CD4-positive, alpha-beta memory T cell (primary cell): Measurements from ENCODE around the gene CCDC178. TPM values are rescaled to one million over a fixed set of nuclear protein-coding genes. Genes with fewer than 3 reads are reported as not detected.

Source experiments
- CTCF ChIA-PET: fragments of 350-600 bp; sonication (Branson Sonifier 250); formaldehyde crosslinking; loops from one replicate; lab custom pipeline; 2021; ENCODE audit warnings: inconsistent platforms; ENCODE audit not compliant: partially characterized antibody; lab: Charles Lee
- POLR2A ChIA-PET: fragments of 350-600 bp; sonication (Branson Sonifier 250); formaldehyde crosslinking; loops from one replicate; lab custom pipeline; 2021; ENCODE audit not compliant: partially characterized antibody; lab: Charles Lee
- DNase-seq, 5 donors: peaks; one replicate each; pipeline versions ENCODE4 v3.0.0 to v3.0.0-alpha.2; 2020 to 2022; ENCODE audit warnings: mixed read lengths in 1 of 5
- H3K27ac ChIP-seq: one replicate; pipeline ENCODE4 v1.7.0; 2013; ENCODE audit warnings: low read depth, low read length
- H3K27me3 ChIP-seq: 2 replicates; pipeline ENCODE4 v1.7.0; 2013; ENCODE audit warnings: mild to moderate bottlenecking, low read length, moderate library complexity; ENCODE audit not compliant: insufficient read depth
- H3K36me3 ChIP-seq: 2 replicates; pipeline ENCODE4 v1.7.0; 2013; ENCODE audit warnings: mild to moderate bottlenecking, low read length, moderate library complexity; ENCODE audit not compliant: insufficient read depth
- H3K4me1 ChIP-seq: 2 replicates; pipeline ENCODE4 v1.7.0; 2013; ENCODE audit warnings: mild to moderate bottlenecking, low read length, moderate library complexity; ENCODE audit not compliant: insufficient read depth
- H3K4me3 ChIP-seq, 2 donors: one replicate each; pipeline ENCODE4 v1.7.0; 2013; ENCODE audit warnings: low read length in 2 of 2, mild to moderate bottlenecking in 1 of 2
- H3K9me3 ChIP-seq, 2 donors: one replicate each; pipeline ENCODE4 v1.7.0; 2013; ENCODE audit warnings: low read length in 2 of 2, control low read depth in 1 of 2; ENCODE audit not compliant: control insufficient read depth in 1 of 2
- H3K27ac Mint-ChIP-seq, 7 donors: one replicate each; pipeline ENCODE4 v1.8.0; 2020 to 2021; ENCODE audit warnings: mixed read lengths in 7 of 7, mild to moderate bottlenecking in 6 of 7, inconsistent platforms in 3 of 7, moderate library complexity in 3 of 7
- H3K27me3 Mint-ChIP-seq, 2 donors: one replicate each; pipeline ENCODE4 v1.8.0; 2020 to 2021; ENCODE audit warnings: mixed read lengths in 2 of 2
- H3K36me3 Mint-ChIP-seq, 2 donors: one replicate each; pipeline ENCODE4 v1.8.0; 2020 to 2021; ENCODE audit warnings: mixed read lengths in 2 of 2, inconsistent platforms in 1 of 2, mild to moderate bottlenecking in 1 of 2
- H3K4me1 Mint-ChIP-seq, 4 donors: one replicate each; pipeline ENCODE4 v1.8.0; 2020 to 2021; ENCODE audit warnings: mixed read lengths in 4 of 4, mild to moderate bottlenecking in 1 of 4
- H3K4me3 Mint-ChIP-seq, 8 donors: one replicate each; pipeline ENCODE4 v1.8.0; 2020 to 2021; ENCODE audit warnings: mixed read lengths in 8 of 8, mild to moderate bottlenecking in 7 of 8, moderate library complexity in 6 of 8, inconsistent platforms in 3 of 8
- H3K9me3 Mint-ChIP-seq, 8 donors: one replicate each; pipeline ENCODE4 v1.8.0; 2020 to 2021; ENCODE audit warnings: mixed read lengths in 8 of 8, mild to moderate bottlenecking in 5 of 8, inconsistent platforms in 3 of 8, moderate library complexity in 1 of 8
- intact Hi-C: fragments of 100-400 bp; cut with micrococcal nuclease; formaldehyde crosslinking; loops from one replicate; pipeline ENCODE4 v1.15.1; 2023
- polyA plus RNA-seq, 2 donors: library from polyadenylated mRNA; unstranded; fragments of 300-500 nt; fragmentation: Illumina TruSeq; gene quantifications; one replicate each; pipeline ENCODE4 v1.2.3, GENCODE V29; 2021
- total RNA-seq, 2 experiments: library from RNA; stranded (reverse); gene quantifications; one replicate each; pipeline ENCODE4 v1.2.3, GENCODE V29; 2021

Gene CCDC178
- total RNA-seq (not detected), polyA plus RNA-seq (not detected)

- Histone ChIP-seq H3K9me3 (no peaks in the 10 kb centered on the region), H3K4me1 (no peaks in the 10 kb centered on the region), H3K4me3 (no peak within 1 kb of the TSS), H3K27ac (no peak within 1 kb of the TSS), H3K36me3 (no peaks in the 10 kb centered on the region), H3K27me3 (no peaks in the 10 kb centered on the region)
- intact Hi-C loops: no loop called here
- H3K9me3 Mint-ChIP-seq: peaks cover 0 to 20% (median 8%) of the 10 kb centered on the region in 8 donors
- CTCF ChIA-PET: no interaction called here
- no peak within 1 kb of the TSS for H3K4me3 Mint-ChIP-seq
- DNase-seq: no peak
- H3K27ac Mint-ChIP-seq: no peak within 1 kb of the TSS
- peaks cover 0 to 3% (median 0%) of the 10 kb centered on the region in 4 donors for H3K4me1 Mint-ChIP-seq
- POLR2A ChIA-PET: no interaction called here
- no peaks in the 10 kb centered on the region for H3K36me3 Mint-ChIP-seq
- H3K27me3 Mint-ChIP-seq: peaks cover 3 to 5% of the 10 kb centered on the region in 2 donors
Measured at GRCh38 chr18:33440060-33441043, at the start of gene CCDC178. TSS of gene CCDC178 (minus strand) at chr18:33440721. CDS start at chr18:33412088, 28,633 bp downstream.

GRCh38 chr18:33483908-33484307 lies 43.4 kb upstream of the CCDC178 start:
- Histone ChIP-seq H3K27ac (no peak overlapping the region), H3K27me3 (no peaks in the 10 kb centered on the region), H3K36me3 (no peaks in the 10 kb centered on the region), H3K9me3 (peaks cover 2 to 4% of the 10 kb centered on the region in 2 donors), H3K4me1 (no peaks in the 10 kb centered on the region), H3K4me3 (no peak overlapping the region)
- Mint-ChIP-seq H3K9me3 (peaks cover 0 to 13% (median 6%) of the 10 kb centered on the region in 8 donors), H3K4me1 (no peaks in the 10 kb centered on the region), H3K27me3 (no peaks in the 10 kb centered on the region), H3K4me3 (no peak overlapping the region), H3K27ac (no peak overlapping the region), H3K36me3 (no peaks in the 10 kb centered on the region)
- intact Hi-C loops: no loop called here
- DNase-seq: no peak
- ChIA-PET CTCF (no interaction called here), POLR2A (no interaction called here)

- no peak overlapping the region for H3K4me3 Mint-ChIP-seq
- POLR2A ChIA-PET: no interaction called here
Measured at GRCh38 chr18:33472509-33472908, 32.0 kb upstream of the CCDC178 start.

GRCh38 chr18:33470216-33470615 lies 29.7 kb upstream of the CCDC178 start:
- no peaks in the 10 kb centered on the region for H3K36me3 Mint-ChIP-seq
- intact Hi-C loops: no loop called here
- Histone ChIP-seq H3K9me3 (no peaks in the 10 kb centered on the region), H3K4me1 (no peaks in the 10 kb centered on the region), H3K27me3 (no peaks in the 10 kb centered on the region), H3K27ac (no peak overlapping the region), H3K36me3 (no peaks in the 10 kb centered on the region), H3K4me3 (no peak overlapping the region)
- POLR2A ChIA-PET: no interaction called here
- H3K9me3 Mint-ChIP-seq: peaks cover 1 to 11% (median 5%) of the 10 kb centered on the region in 8 donors
- H3K4me3 Mint-ChIP-seq: no peak overlapping the region
- CTCF ChIA-PET: interaction anchor here (1.0 kb wide), 1 partner anchor 17 kb away, joined by 3 read pairs; no protein-coding TSS in a partner anchor
- H3K27ac Mint-ChIP-seq: no peak overlapping the region
- no peak for DNase-seq
- no peaks in the 10 kb centered on the region for H3K27me3 Mint-ChIP-seq
- H3K4me1 Mint-ChIP-seq: no peaks in the 10 kb centered on the region

More at GRCh38 chr18:33472509-33472908, 32.0 kb upstream of the CCDC178 start:
- H3K9me3 ChIP-seq: no peaks in the 10 kb centered on the region
- H3K36me3 ChIP-seq: no peaks in the 10 kb centered on the region
- no peak overlapping the region for H3K4me3 ChIP-seq
- no peak overlapping the region for H3K27ac ChIP-seq
- CTCF ChIA-PET: no interaction called here
- DNase-seq: no peak
- intact Hi-C loops: no loop called here
- no peaks in the 10 kb centered on the region for H3K27me3 Mint-ChIP-seq
- H3K27me3 ChIP-seq: no peaks in the 10 kb centered on the region
- no peaks in the 10 kb centered on the region for H3K4me1 Mint-ChIP-seq
- no peaks in the 10 kb centered on the region for H3K4me1 ChIP-seq
- no peaks in the 10 kb centered on the region for H3K36me3 Mint-ChIP-seq
- no peak overlapping the region for H3K27ac Mint-ChIP-seq
- peaks cover 0 to 8% (median 5%) of the 10 kb centered on the region in 8 donors for H3K9me3 Mint-ChIP-seq

- no peak overlapping the region for H3K27ac Mint-ChIP-seq
- H3K36me3 ChIP-seq: no peaks in the 10 kb centered on the region
- H3K4me3 Mint-ChIP-seq: no peak overlapping the region
- no peaks in the 10 kb centered on the region for H3K4me1 ChIP-seq
- H3K27ac ChIP-seq: no peak overlapping the region
- no peaks in the 10 kb centered on the region for H3K27me3 Mint-ChIP-seq
- no peaks in the 10 kb centered on the region for H3K9me3 ChIP-seq
- H3K27me3 ChIP-seq: no peaks in the 10 kb centered on the region
- H3K4me1 Mint-ChIP-seq: no peaks in the 10 kb centered on the region
- CTCF ChIA-PET: interaction anchor here (1.0 kb wide), 1 partner anchor 17 kb away, joined by 3 read pairs; no protein-coding TSS in a partner anchor
- DNase-seq: no peak
- H3K4me3 ChIP-seq: no peak overlapping the region
- intact Hi-C loops: no loop called here
- peaks cover 2 to 12% (median 5%) of the 10 kb centered on the region in 8 donors for H3K9me3 Mint-ChIP-seq
- POLR2A ChIA-PET: no interaction called here
- H3K36me3 Mint-ChIP-seq: no peaks in the 10 kb centered on the region
Measured at GRCh38 chr18:33469699-33470098, 29.2 kb upstream of the CCDC178 start.

GRCh38 chr18:33467531-33467930 lies 27.0 kb upstream of the CCDC178 start:
- Histone ChIP-seq H3K27me3 (no peaks in the 10 kb centered on the region), H3K27ac (no peak overlapping the region), H3K36me3 (no peaks in the 10 kb centered on the region), H3K4me3 (no peak overlapping the region), H3K9me3 (no peaks in the 10 kb centered on the region), H3K4me1 (no peaks in the 10 kb centered on the region)
- intact Hi-C loops: no loop called here
- no peaks in the 10 kb centered on the region for H3K27me3 Mint-ChIP-seq
- no peak overlapping the region for H3K4me3 Mint-ChIP-seq
- no peak for DNase-seq
- no peaks in the 10 kb centered on the region for H3K4me1 Mint-ChIP-seq
- POLR2A ChIA-PET: no interaction called here
- H3K27ac Mint-ChIP-seq: no peak overlapping the region
- CTCF ChIA-PET: no interaction called here
- no peaks in the 10 kb centered on the region for H3K36me3 Mint-ChIP-seq
- H3K9me3 Mint-ChIP-seq: peaks cover 2 to 12% (median 5%) of the 10 kb centered on the region in 8 donors

- intact Hi-C loops: no loop called here
- no peak overlapping the region for H3K4me3 Mint-ChIP-seq
- DNase-seq: no peak
- peaks cover 2 to 17% (median 7%) of the 10 kb centered on the region in 8 donors for H3K9me3 Mint-ChIP-seq
- Histone ChIP-seq H3K27ac (no peak overlapping the region), H3K4me1 (no peaks in the 10 kb centered on the region), H3K9me3 (no peaks in the 10 kb centered on the region), H3K27me3 (no peaks in the 10 kb centered on the region), H3K4me3 (no peak overlapping the region), H3K36me3 (no peaks in the 10 kb centered on the region)
- H3K4me1 Mint-ChIP-seq: no peaks in the 10 kb centered on the region
- no peaks in the 10 kb centered on the region for H3K36me3 Mint-ChIP-seq
- ChIA-PET POLR2A (no interaction called here), CTCF (no interaction called here)
- H3K27me3 Mint-ChIP-seq: no peaks in the 10 kb centered on the region
- H3K27ac Mint-ChIP-seq: no peak overlapping the region
Measured at GRCh38 chr18:33466822-33467221, 26.3 kb upstream of the CCDC178 start.
